ENCODE results near the gene XPNPEP1.

The XPNPEP1 gene

DNA sequence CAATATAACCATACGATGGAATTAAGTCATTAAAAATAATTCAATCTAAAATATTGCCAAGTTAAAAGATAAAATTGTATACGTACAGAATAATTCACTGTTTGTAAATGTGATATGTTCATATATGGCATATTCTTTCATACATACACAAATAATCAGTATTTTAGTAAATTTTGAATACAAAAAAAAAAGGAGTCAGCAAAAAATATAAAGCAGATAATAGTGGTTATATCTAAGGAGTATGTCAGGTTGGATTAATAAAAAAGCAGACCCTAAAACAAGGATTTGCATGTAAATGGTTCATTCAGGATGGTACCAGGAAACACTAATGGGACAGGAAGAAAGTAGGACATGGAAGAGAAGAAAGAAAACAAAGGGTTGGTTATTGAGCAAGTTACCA, 59.5 kb downstream of the XPNPEP1 start:
- no peak for DNase-seq (ENCODE audit: low read depth)

DNA sequence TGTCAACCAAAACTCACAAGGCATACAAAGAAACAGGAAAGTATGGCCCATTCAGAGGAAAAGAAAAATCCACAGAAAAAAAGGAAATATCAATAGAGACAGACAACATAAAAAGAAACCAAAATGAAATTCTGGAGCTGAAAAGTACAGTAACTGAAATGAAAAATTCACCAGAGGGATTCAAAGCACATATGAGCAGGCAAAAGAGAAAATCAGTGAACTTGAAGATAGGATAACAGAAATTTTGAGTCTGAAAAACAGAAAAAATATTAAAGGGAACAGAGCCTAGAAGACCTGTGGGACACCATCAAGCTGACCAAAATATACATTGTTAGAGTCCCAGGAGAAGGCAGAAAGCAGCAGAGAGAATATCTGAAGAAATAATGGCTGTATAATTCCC, 60.6 kb downstream of the XPNPEP1 start:
- DNase-seq (ENCODE audit: low read depth), result no peak

- DNase-seq (ENCODE audit: low read depth), result no peak
Observed at GRCh38 chr10:109862041-109862440, 61.3 kb downstream of the XPNPEP1 start.

- no peak for DNase-seq (ENCODE audit: low read depth)
Observed at GRCh38 chr10:109861081-109861480, 62.2 kb downstream of the XPNPEP1 start.

DNA sequence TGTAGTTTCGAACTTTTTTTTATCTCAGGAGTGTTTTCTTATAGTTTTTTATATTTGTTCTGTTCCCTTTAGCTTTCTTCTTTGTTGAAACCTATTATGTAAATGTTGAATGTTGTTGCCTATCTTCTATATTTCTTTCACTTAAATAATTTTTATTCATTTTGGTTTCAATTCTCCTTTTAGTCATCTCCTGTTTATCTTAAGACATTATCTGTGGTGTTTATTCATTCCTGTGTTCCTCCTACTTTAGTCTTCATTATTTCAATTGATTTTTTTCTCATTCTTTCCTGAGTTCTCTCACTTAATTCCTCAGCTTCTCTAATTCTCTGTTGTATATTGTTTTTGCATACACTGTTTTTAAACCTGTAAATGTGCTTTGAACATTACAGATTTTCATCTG, 64.1 kb downstream of the XPNPEP1 start:
- no peak for DNase-seq (ENCODE audit: low read depth)

- no peak for DNase-seq (ENCODE audit: low read depth)
Observed at GRCh38 chr10:109855746-109856145, 67.6 kb downstream of the XPNPEP1 start.

DNA sequence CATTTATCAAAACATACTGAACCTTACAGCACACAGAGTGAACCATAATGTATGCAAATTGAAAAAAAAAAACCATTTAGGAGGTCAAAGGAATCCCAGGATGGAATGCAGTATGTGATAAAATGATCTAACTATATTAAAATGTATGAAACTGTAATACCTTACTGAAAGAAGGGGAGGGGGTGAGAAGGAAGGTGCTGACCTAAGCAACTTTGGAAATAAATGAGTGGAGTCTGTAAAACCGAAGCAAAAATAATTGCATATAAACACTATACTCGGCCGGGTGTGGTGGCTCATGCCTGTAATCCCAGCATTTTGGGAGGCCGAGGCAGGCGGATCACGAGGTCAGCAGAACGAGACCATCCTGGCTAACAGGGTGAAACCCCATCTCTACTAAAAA, 69.4 kb downstream of the XPNPEP1 start:
- DNase-seq (ENCODE audit: low read depth), result no peak

- DNase-seq (ENCODE audit: low read depth), result peak; percentile 55
Observed at GRCh38 chr10:109852475-109853037, 70.8 kb downstream of the XPNPEP1 start.

DNA sequence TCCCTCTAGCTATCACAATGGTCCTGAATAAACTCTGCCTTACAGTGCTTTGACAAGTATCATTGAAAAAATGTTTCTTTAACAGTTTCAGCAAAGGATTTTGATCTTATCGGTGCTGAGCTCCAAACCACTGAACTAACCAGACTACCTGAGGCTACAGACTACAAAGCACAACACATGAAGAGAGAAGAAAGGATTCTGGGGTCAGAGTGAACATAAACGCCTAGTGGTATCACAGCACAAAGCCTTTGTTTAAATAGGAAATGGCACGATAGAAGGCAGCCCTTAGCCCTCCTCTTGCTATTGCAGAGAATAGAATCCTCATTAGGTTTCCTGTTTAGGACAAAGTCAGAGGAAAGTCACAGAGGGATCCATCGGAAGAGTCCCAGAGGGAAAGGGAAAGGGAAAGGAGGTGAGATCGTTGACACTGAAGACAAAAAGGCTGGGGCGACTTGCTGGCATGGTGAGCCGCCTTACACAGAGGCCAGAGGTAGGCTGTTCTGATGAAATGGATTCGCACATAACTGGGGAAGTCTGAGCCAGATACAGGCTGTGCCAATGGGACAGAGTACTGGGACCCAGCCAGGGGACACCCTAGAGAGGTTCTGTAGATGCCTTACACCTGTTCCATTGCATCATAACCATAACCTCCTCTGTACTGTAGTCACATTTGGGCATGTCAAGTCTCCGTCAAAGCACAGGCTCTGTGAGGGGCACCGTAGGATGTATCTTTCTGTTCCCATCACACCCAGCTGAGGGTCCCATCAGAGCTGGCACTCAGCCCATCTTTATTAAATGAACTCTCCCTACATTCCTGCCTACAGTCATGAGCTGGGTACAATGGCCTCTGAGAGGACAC, 71.5 kb downstream of the XPNPEP1 start:
- DNase-seq (ENCODE audit: low read depth), result no peak

- DNase-seq (ENCODE audit: low read depth), result no peak
Observed at GRCh38 chr10:109846832-109847231, 76.5 kb downstream of the XPNPEP1 start.

DNA sequence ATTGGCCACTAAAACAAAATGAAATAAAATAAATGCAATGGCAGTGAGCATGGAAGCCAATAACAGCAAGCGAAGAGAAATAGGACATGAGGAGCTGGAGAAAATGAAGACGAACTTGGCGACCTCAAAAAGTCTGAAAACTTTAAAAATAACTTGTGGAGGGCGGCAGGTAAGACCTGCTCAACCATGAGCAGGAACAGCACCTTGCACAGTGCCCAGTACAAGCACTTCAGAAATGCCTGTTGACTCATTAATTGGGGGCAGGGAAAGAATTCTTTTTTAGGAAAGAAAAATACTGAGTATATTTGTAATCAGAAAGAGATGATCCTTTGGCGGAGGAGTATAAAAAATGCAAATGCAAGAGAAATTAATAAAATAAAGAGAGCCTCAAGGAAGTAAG, 78.0 kb downstream of the XPNPEP1 start:
- DNase-seq (ENCODE audit: low read depth), result no peak

- no peak for DNase-seq (ENCODE audit: low read depth)
Observed at GRCh38 chr10:109838592-109839244, 84.6 kb downstream of the XPNPEP1 start.

DNA sequence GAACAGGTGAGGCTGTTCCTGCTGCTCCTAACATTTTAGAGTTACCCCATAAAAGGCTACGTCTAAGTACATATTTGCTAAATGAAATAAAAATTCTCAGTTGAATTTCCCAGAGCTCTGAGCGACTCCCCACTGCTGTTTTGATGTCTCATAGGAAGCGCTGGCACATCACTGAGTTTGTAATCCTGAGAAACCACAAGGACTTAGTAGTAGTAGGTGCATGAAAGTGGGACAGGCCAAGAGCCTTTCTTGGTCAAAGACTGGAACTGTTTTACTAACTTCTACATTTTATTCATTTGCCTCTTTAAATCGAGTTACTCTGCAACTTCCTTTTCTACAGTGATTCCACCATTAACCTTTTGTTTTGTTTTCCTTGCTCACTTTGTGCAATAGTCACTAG, 85.9 kb downstream of the XPNPEP1 start:
- DNase-seq (ENCODE audit: low read depth), result no peak

DNA sequence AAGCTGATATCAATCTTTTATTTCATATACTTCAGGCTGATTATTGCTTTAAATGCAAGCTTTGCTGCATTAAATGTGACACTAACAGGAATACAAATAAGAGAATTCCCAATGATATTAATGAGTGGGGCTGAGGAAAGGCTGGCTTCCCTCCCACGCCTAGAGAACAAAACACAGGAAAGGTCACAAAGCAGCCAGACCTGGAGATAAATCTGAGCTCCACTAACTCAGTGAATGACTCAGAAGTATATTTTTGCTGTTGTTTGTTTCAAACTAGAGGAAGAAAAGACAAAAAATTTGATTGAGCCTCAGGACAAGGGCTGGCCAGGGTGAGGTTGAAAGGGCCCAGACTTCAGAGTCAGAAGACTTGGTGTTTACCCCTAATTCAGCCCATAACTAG, 88.1 kb downstream of the XPNPEP1 start:
- no peak for DNase-seq (ENCODE audit: low read depth)

GRCh38 chr10:109831846-109832245, 91.5 kb downstream of the XPNPEP1 start:
- DNase-seq (ENCODE audit: low read depth), result no peak

- DNase-seq (ENCODE audit: low read depth), result no peak
Observed at GRCh38 chr10:109824206-109824605, 99.1 kb downstream of the XPNPEP1 start.

DNA sequence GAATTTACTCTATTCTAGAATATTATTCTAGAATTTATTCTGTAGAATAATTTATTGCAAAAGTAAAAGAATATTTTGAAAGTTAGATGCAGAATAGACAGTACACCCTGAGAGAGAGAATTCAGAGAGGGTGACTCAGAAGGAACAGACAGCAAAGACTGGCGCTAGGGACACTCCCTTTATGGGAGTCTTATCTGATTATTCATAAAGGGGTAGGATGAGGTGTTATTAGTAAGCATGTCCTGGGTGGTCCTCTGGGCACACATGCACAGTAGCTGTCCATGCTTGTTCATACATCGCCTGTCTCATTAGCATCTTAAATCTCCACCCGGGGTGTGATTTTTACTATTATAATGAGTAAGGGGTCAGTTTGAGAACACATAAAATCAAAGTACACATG, 100.1 kb downstream of the XPNPEP1 start:
- no peak for DNase-seq (ENCODE audit: low read depth)

GRCh38 chr10:109821672-109822071, 101.6 kb downstream of the XPNPEP1 start:
- no peak for DNase-seq (ENCODE audit: low read depth)

GRCh38 chr10:109820620-109821405, 102.5 kb downstream of the XPNPEP1 start:
- DNase-seq (ENCODE audit: low read depth), result no peak

DNA sequence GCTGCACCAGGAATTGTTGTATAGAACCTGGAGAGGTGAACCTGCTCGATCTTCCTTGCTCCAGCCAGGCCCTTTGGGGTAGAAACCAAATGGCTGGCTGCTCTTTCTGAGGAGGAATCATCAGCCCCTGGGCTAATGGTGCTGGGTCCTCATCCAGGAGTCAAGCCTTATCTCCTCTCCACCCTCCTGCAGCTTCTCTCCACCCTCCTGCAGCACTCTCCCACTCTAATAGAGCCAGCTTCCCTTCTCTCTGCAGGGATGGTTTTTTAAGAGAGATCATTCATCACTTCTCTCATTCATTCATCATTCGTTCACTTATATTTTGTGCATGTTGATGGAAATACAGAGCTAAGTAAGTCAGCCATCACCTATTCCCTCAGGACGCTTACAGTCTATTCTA, 103.5 kb downstream of the XPNPEP1 start:
- DNase-seq (ENCODE audit: low read depth), result no peak

Data from stimulated activated CD4-positive, alpha-beta T cell treated with anti-CD3 and anti-CD28 coated beads, Interleukin-2, amount 100 ng/mL, for 4 hours (primary cell).